ENCODE data around the gene MTARC2.

DNA sequence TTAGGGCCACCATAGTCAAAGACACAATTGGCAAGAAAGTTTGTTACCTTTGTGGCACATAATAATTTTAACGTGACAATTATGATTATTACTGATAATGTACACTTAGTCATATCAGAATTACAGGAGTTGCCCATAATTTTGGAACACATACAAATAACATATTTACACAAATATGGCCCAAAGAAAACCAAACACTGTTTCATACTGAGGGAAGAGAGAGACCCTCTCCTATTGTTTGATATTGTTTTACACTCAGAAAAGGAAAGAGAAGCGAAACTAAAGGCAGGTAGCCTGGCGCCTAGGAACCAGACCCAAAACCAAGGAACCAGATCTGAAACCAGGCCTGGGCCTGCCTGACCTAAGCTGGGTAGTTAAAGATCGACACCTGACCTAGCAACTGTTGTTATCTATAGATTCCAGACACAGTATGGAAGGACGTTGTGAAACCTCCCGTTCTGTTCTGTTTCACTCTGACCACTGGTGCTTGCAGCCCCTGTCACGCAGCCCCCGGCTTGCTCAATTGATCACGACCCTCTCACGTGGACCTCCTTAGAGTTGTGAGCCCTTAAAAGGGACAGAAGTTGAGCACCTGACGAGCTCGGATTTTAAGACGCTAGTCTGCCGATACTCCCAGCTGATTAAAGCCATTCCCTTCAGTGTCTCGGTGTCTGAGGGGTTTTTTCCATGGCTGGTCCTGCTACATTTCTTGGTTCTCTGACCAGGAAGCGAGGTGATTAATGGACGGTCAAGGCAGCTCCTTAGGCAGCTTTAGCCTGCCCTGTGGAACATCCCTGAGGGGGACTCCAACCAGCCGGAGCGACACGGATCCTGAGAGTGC lies 30.1 kb upstream of the MTARC2 start:
- TF ChIP-seq, protein P1, sequence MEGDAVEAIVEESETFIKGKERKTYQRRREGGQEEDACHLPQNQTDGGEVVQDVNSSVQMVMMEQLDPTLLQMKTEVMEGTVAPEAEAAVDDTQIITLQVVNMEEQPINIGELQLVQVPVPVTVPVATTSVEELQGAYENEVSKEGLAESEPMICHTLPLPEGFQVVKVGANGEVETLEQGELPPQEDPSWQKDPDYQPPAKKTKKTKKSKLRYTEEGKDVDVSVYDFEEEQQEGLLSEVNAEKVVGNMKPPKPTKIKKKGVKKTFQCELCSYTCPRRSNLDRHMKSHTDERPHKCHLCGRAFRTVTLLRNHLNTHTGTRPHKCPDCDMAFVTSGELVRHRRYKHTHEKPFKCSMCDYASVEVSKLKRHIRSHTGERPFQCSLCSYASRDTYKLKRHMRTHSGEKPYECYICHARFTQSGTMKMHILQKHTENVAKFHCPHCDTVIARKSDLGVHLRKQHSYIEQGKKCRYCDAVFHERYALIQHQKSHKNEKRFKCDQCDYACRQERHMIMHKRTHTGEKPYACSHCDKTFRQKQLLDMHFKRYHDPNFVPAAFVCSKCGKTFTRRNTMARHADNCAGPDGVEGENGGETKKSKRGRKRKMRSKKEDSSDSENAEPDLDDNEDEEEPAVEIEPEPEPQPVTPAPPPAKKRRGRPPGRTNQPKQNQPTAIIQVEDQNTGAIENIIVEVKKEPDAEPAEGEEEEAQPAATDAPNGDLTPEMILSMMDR (IDR thresholded peaks at IDR 0.05 in 8 of 11, conservative IDR thresholded peaks at IDR 0.05 in 3 of 11): no peak
- TF ChIP-seq POLR2AphosphoS5 (IDR thresholded peaks at IDR 0.05): no peak

Measured in spleen (tissue), 7 donors.